HepG2 (cell line): ENCODE measurements around the gene PDP2. TPM values are rescaled to one million over a fixed set of nuclear protein-coding genes. Genes with fewer than 3 reads are reported as not detected.

ENCODE experiments used
- ATAC-seq: fragments of 200-7000 bp; cut with Tn5 transposase; 3 replicates; pipeline ENCODE4 v1.9.1; 2020; ENCODE audit warnings: mild to moderate bottlenecking, moderate library complexity
- BruUV-seq: library from RNA; stranded (reverse); fragments of 400-500 nt; replicated peaks from 2 replicates; lab custom pipeline; 2021; lab: Mats Ljungman, UMichigan
- CTCF ChIA-PET: fragments of 300-600 bp; formaldehyde crosslinking; extraction: SDS; loops from one replicate; lab custom pipeline; 2021; ENCODE audit warnings: low total read pairs, inconsistent platforms, low intra/inter-chr PET ratio; lab: Yijun Ruan, JAX
- POLR2A ChIA-PET: fragments of 350-600 bp; sonication (Branson Sonifier 250); formaldehyde crosslinking; loops from one replicate; lab custom pipeline; 2020; ENCODE audit warnings: antibody characterized with exemption, inconsistent platforms; lab: Yijun Ruan, JAX
- DNase-seq: peaks from one replicate; pipeline ENCODE4 v3.0.0-alpha.2; 2015; ENCODE audit warnings: low spot score
- FAIRE-seq: peaks from 3 replicates; lab custom pipeline; 2011; peaks lifted over from hg19 to GRCh38; lab: Jason Lieb, UNC
- H2AFZ ChIP-seq: one replicate; pipeline ENCODE4 v1.6.1; 2011; ENCODE audit warnings: low read length, inconsistent platforms
- H3K27ac ChIP-seq: fragments of 300-600 bp; 3 replicates; pipeline ENCODE4 v1.8.0; 2011; ENCODE audit warnings: mixed run types, mild to moderate bottlenecking, mixed read lengths, low read length, inconsistent platforms; ENCODE audit not compliant: insufficient read depth; ENCODE audit errors: extremely low read length
- H3K27me3 ChIP-seq, 2 experiments: fragments of 200-600 bp in 1 of 2; 2 replicates in 1 of 2; 3 replicates in 1 of 2; pipeline versions ENCODE4 v1.6.0 to v1.8.0; 2011; ENCODE audit warnings: low read length in 2 of 2, mild to moderate bottlenecking in 2 of 2, moderate library complexity in 2 of 2, inconsistent platforms in 1 of 2; ENCODE audit not compliant: insufficient read depth in 2 of 2, control insufficient read depth in 1 of 2
- H3K36me3 ChIP-seq, 2 experiments: fragments of 200-600 bp in 1 of 2; replicated peaks in 1 of 2; 2 replicates in 1 of 2; 3 replicates in 1 of 2; pipeline versions ENCODE4 v1.5.1 to v1.8.0; 2011; ENCODE audit warnings: low read length in 2 of 2, inconsistent platforms in 1 of 2; ENCODE audit not compliant: insufficient read depth in 2 of 2, control insufficient read depth in 1 of 2
- H3K4me1 ChIP-seq: 2 replicates; pipeline ENCODE4 v1.5.1; 2012; ENCODE audit warnings: low read length, inconsistent platforms; ENCODE audit not compliant: insufficient read depth
- H3K4me2 ChIP-seq: 2 replicates; pipeline ENCODE4 v1.6.0; 2011; ENCODE audit warnings: low read depth, low read length, inconsistent platforms
- H3K4me3 ChIP-seq, 3 experiments: fragments of 200-600 bp in 1 of 3; sonication (generic), shearing (Covaris generic) in 1 of 3; replicated peaks in 1 of 3; 2 replicates each; pipeline ENCODE4 v1.5.1; 2011 to 2016; ENCODE audit warnings: low read length in 3 of 3, inconsistent platforms in 2 of 3, low read depth in 2 of 3, mild to moderate bottlenecking in 2 of 3, control low read depth in 1 of 3, mixed read lengths in 1 of 3; ENCODE audit not compliant: insufficient read depth in 1 of 3
- H3K79me2 ChIP-seq: one replicate; pipeline ENCODE4 v1.6.1; 2011; ENCODE audit warnings: low read length, inconsistent platforms; ENCODE audit not compliant: insufficient read depth
- H3K9ac ChIP-seq: 2 replicates; pipeline ENCODE4 v1.6.0; 2011; ENCODE audit warnings: mild to moderate bottlenecking, low read depth, low read length, inconsistent platforms; ENCODE audit not compliant: insufficient read depth
- H3K9me3 ChIP-seq: 2 replicates; pipeline ENCODE4 v1.5.1; 2012; ENCODE audit warnings: mild to moderate bottlenecking, low read length
- H4K20me1 ChIP-seq: 2 replicates; pipeline ENCODE4 v1.6.0; 2011; ENCODE audit warnings: inconsistent platforms, mild to moderate bottlenecking, low read length, moderate library complexity; ENCODE audit not compliant: insufficient read depth
- IKZF1 ChIP-seq: fragments of 450-650 bp; IDR thresholded peaks from 2 replicates; pipeline ENCODE4 v1.7.1; 2016
- RBAK ChIP-seq: sonication (generic); formaldehyde crosslinking; IDR thresholded peaks from 2 replicates; pipeline ENCODE4 v1.5.1; 2020; ENCODE audit warnings: mild to moderate bottlenecking, missing genetic modification reagents
- SNAPC4 ChIP-seq: sonication (generic); formaldehyde crosslinking; IDR thresholded peaks from 2 replicates; pipeline ENCODE4 v1.4.0; 2020; ENCODE audit warnings: mild to moderate bottlenecking, missing genetic modification reagents
- SP5 ChIP-seq: IDR thresholded peaks from 2 replicates; pipeline ENCODE4 v1.6.1; 2016; ENCODE audit warnings: low read depth, borderline replicate concordance
- TIGD3 ChIP-seq: sonication (generic); formaldehyde crosslinking; IDR thresholded peaks from 2 replicates; pipeline ENCODE4 v1.5.1; 2020; ENCODE audit warnings: mild to moderate bottlenecking, missing genetic modification reagents, borderline replicate concordance
- U2AF2 ChIP-seq: fragments of 200-400 bp; formaldehyde crosslinking; IDR thresholded peaks from 2 replicates; pipeline ENCODE4 v1.6.1; 2017; ENCODE audit warnings: low read depth, mild to moderate bottlenecking, low read length
- ZMAT5 ChIP-seq: sonication (generic); formaldehyde crosslinking; IDR thresholded peaks from 2 replicates; pipeline ENCODE4 v1.5.0; 2020; ENCODE audit warnings: mild to moderate bottlenecking, low read depth, missing genetic modification reagents, borderline replicate concordance
- ZNF335 ChIP-seq: sonication (generic); formaldehyde crosslinking; IDR thresholded peaks from 2 replicates; pipeline ENCODE4 v1.4.0; 2020; ENCODE audit warnings: missing genetic modification reagents
- ZNF768 ChIP-seq: sonication (generic); formaldehyde crosslinking; IDR thresholded peaks from 2 replicates; pipeline ENCODE4 v1.4.0; 2020; ENCODE audit warnings: missing genetic modification reagents
- WGBS: methylation state at CpG from one replicate; pipeline ENCODE4 v1.1.6; 2017; ENCODE audit warnings: low lambda C conversion rate; 5-methylcytosine and 5-hydroxymethylcytosine counted together
- in situ Hi-C: cut with HindIII; loops from 2 replicates; pipeline ENCODE4 v1.10.0; 2017; ENCODE audit warnings: low pct_unique_long_range_greater_than_20kb; ENCODE audit not compliant: extremely low pct_ligation_motif_present
- intact Hi-C: fragments of 100-400 bp; cut with micrococcal nuclease; formaldehyde crosslinking; loops from one replicate; pipeline ENCODE4 v1.10.0; 2022; ENCODE audit not compliant: unreplicated experiment
- polyA plus RNA-seq, 8 experiments: library from polyadenylated mRNA; depleted of rRNA in 3 of 8; stranded (reverse) in 7 of 8; unstranded in 1 of 8; fragments of >200 nt; fragmentation: Illumina TruSeq in 4 of 8; extraction: Trizol in 4 of 8; gene quantifications; 2 replicates each; pipeline versions ENCODE4 v1.2.1 to v1.2.3, GENCODE V29; 2011 to 2016; ENCODE audit warnings: low read depth in 4 of 8, missing spikeins in 1 of 8, mixed read lengths in 1 of 8; ENCODE audit not compliant: insufficient read depth in 1 of 8
- total RNA-seq, 5 experiments: library from RNA; depleted of rRNA; stranded (reverse); fragments of >200 nt; fragmentation: Illumina TruSeq; extraction: Trizol; gene quantifications; 2 replicates each; pipeline ENCODE4 v1.2.3, GENCODE V29; 2016; ENCODE audit warnings: low read depth in 1 of 5

PDP2 gene
- total and polyA plus RNA-seq, 2 of the 13 experiments (the other 11 are each of a cell fraction or from before 2014, with no cell fraction given) = 12.8 to 15.8 TPM

GRCh38 chr16:66911112-66911511, 30.8 kb downstream of the PDP2 start:
- H3K36me3 ChIP-seq = no peaks in the 10 kb centered on the region
- no peaks in the 10 kb centered on the region for H3K79me2 ChIP-seq
- no peaks in the 10 kb centered on the region for H3K9me3 ChIP-seq
- TF ChIP-seq ZNF768 (CRISPR knock-in tag) = peak; percentile 78; the same call in 1 of the 2 replicates
- no peak for TF ChIP-seq TIGD3 (CRISPR knock-in tag)
- ATAC-seq (no peak), DNase-seq (no peak), FAIRE-seq (no peak)
- H3K4me3 ChIP-seq = no peak overlapping the region
- WGBS = 24% methylated on average over 3 of the region's 5 CpGs
- H3K4me2 ChIP-seq = no peak overlapping the region
- in situ Hi-C loops (no loop called here), intact Hi-C loops (no loop called here)
- H4K20me1 ChIP-seq = no peaks in the 10 kb centered on the region
- H2AFZ ChIP-seq = no peak overlapping the region
- no peak overlapping the region for H3K27ac ChIP-seq
- H3K4me1 ChIP-seq = peaks cover 34% of the 10 kb centered on the region
- ChIA-PET CTCF (no interaction called here), POLR2A (interaction anchor here (1.2 to 2.2 kb wide), 5 partner anchors 7 to 31 kb away, joined by 3 to 15 read pairs (median 5); partner anchors contain the start of genes CDH16, CIAO2B and PDP2)
- BruUV-seq = no TSS peak
- no peaks in the 10 kb centered on the region; a peak in 1 of 5 replicates for H3K27me3 ChIP-seq
- no peak overlapping the region for H3K9ac ChIP-seq

DNA sequence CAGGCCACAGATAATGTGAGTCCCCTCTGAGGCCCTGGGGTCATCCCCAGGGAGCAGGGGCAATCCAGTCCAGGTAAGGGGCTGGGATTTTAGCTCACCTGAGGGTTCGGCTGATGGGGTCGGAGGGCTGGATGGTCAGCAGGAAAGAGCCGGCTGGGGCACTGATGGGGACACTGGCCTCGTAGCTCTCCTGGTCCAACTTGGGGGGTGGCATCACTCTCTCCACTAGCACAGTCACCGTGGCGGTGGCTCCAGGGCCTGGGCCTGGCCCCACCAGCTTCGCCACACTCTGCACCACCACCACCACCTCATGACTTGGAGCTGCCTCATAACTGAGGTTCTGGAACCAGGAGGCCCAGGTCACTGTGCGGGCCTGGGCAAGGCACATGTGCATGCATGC, 31.5 kb downstream of the PDP2 start:
- Histone ChIP-seq H3K4me3 (no peak overlapping the region), H2AFZ (no peak overlapping the region), H3K79me2 (no peaks in the 10 kb centered on the region), H4K20me1 (no peaks in the 10 kb centered on the region), H3K4me1 (peaks cover 27% of the 10 kb centered on the region), H3K9ac (no peak overlapping the region), H3K27me3 (no peaks in the 10 kb centered on the region; a peak in 1 of 5 replicates), H3K36me3 (no peaks in the 10 kb centered on the region), H3K4me2 (no peak overlapping the region), H3K27ac (no peak overlapping the region), H3K9me3 (no peaks in the 10 kb centered on the region)
- 40% methylated on average over 1 of the region's 8 CpGs for WGBS
- intact Hi-C loops = no loop called here
- no TSS peak for BruUV-seq
- no peak for DNase-seq
- ATAC-seq = no peak
- no peak for TF ChIP-seq ZMAT5
- TF ChIP-seq SP5 (CRISPR knock-in tag) = no peak
- TF ChIP-seq RBAK (CRISPR knock-in tag) = no peak
- no peak for TF ChIP-seq IKZF1
- TF ChIP-seq SNAPC4 (CRISPR knock-in tag) = no peak
- no peak for TF ChIP-seq ZNF335 (CRISPR knock-in tag)
- TF ChIP-seq U2AF2 = no peak
- POLR2A ChIA-PET = no interaction called here
- no peak for FAIRE-seq
- in situ Hi-C loops = no loop called here
- CTCF ChIA-PET = no interaction called here
